ENCODE measurements around the gene SMG7.
A peak's percentile ranks its signal among the peaks of the same experiment; 100 is the strongest.

SMG7 gene

GRCh38 chr1:183490932-183491331, 18.6 kb downstream of the SMG7 start (continued):
- TF ChIP-seq ELK4 (IDR thresholded peaks at IDR 0.05; ENCODE audit: borderline replicate concordance, low read depth, low read length) = no peak
- peak; percentile 65 for TF ChIP-seq ZNF146 (tag by site-specific recombination; IDR thresholded peaks at IDR 0.05)
- TF ChIP-seq AEBP2 (tag by site-specific recombination; IDR thresholded peaks at IDR 0.05; ENCODE audit: borderline replicate concordance) = no peak
- peak; percentile 79; the same call in 1 of the 2 replicates for TF ChIP-seq BCL11A (tag by site-specific recombination; IDR thresholded peaks at IDR 0.05; ENCODE audit: low read depth)
- TF ChIP-seq ZBTB17 (tag by site-specific recombination; IDR thresholded peaks at IDR 0.05) = peak; percentile 31; the same call in 1 of the 2 replicates
- TF ChIP-seq, protein P1, sequence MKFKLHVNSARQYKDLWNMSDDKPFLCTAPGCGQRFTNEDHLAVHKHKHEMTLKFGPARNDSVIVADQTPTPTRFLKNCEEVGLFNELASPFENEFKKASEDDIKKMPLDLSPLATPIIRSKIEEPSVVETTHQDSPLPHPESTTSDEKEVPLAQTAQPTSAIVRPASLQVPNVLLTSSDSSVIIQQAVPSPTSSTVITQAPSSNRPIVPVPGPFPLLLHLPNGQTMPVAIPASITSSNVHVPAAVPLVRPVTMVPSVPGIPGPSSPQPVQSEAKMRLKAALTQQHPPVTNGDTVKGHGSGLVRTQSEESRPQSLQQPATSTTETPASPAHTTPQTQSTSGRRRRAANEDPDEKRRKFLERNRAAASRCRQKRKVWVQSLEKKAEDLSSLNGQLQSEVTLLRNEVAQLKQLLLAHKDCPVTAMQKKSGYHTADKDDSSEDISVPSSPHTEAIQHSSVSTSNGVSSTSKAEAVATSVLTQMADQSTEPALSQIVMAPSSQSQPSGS (tag by site-specific recombination; IDR thresholded peaks at IDR 0.05; ENCODE audit: low read depth) = peak; percentile 80
- TF ChIP-seq OSR2 (tag by site-specific recombination; IDR thresholded peaks at IDR 0.05) = peak; percentile 75
- TF ChIP-seq ZNF571 (tag by site-specific recombination; IDR thresholded peaks at IDR 0.05) = no peak
- TF ChIP-seq ZNF473 (tag by site-specific recombination; IDR thresholded peaks at IDR 0.05) = no peak
- TF ChIP-seq HIC1 (tag by site-specific recombination; IDR thresholded peaks at IDR 0.05) = peak; percentile 29; the same call in 1 of the 2 replicates
- no peak for TF ChIP-seq ZNF621 (tag by site-specific recombination; IDR thresholded peaks at IDR 0.05)
- no peak for TF ChIP-seq ZSCAN23 (tag by site-specific recombination; IDR thresholded peaks at IDR 0.05)
- no peak for TF ChIP-seq BCL6B (tag by site-specific recombination; IDR thresholded peaks at IDR 0.05)

GRCh38 chr1:183493540-183494245, 21.4 kb downstream of the SMG7 start:
- no peak overlapping the region for H3K4me3 ChIP-seq (ENCODE audit: low read depth, low read length)
- no peaks in the 10 kb centered on the region for H3K4me1 ChIP-seq (ENCODE audit: control insufficient read depth, insufficient read depth, low read length)
- H3K9me3 ChIP-seq (ENCODE audit: control insufficient read depth, insufficient read depth, low read depth, low read length) = no peaks in the 10 kb centered on the region
- CTCF ChIA-PET = no interaction called here
- POLR2A ChIA-PET = no interaction called here
- no peak overlapping the region for H3K27ac ChIP-seq (ENCODE audit: extremely low read depth, low read depth, low read length)
- no peaks in the 10 kb centered on the region for H3K36me3 ChIP-seq (ENCODE audit: control insufficient read depth in 2 of 2, insufficient read depth in 1 of 2, low read length in 2 of 2)
- no peak for TF ChIP-seq ZNF768 (tag by site-specific recombination; IDR thresholded peaks at IDR 0.05)
- no peak for TF ChIP-seq ZBTB44 (tag by site-specific recombination; IDR thresholded peaks at IDR 0.05)
- TF ChIP-seq PRDM2 (tag by site-specific recombination; IDR thresholded peaks at IDR 0.05; ENCODE audit: borderline replicate concordance) = no peak
- no peak for TF ChIP-seq ZNF248 (tag by site-specific recombination; IDR thresholded peaks at IDR 0.05)
- no peak for TF ChIP-seq ZNF350 (tag by site-specific recombination; IDR thresholded peaks at IDR 0.05)
- TF ChIP-seq GLIS1 (tag by site-specific recombination; IDR thresholded peaks at IDR 0.05) = peak; percentile 94
- no peak for TF ChIP-seq ZNF776 (tag by site-specific recombination; IDR thresholded peaks at IDR 0.05; ENCODE audit: borderline replicate concordance)
- no peak for TF ChIP-seq ZFP37 (tag by site-specific recombination; IDR thresholded peaks at IDR 0.05)

All from HEK293 (cell line).